Spleen (tissue), 11 donors: ENCODE data around the gene CCSER2. TPM values are rescaled to one million over a fixed set of nuclear protein-coding genes. Genes with fewer than 3 reads are reported as not detected.

ENCODE experiments used
- DNase-seq: peaks from one replicate; pipeline ENCODE4 v3.0.0-alpha.2; 2020
- H3K27ac ChIP-seq, 8 donors: fragments of 200-600 bp; sonication (generic) in 7 of 8; 1 replicate in 4 of 8; 2 replicates in 4 of 8; pipeline versions ENCODE4 v1.5.0 to v1.8.0; 2016 to 2021; ENCODE audit warnings: inconsistent platforms in 4 of 8, mild to moderate bottlenecking in 4 of 8, moderate library complexity in 1 of 8
- H3K27me3 ChIP-seq, 7 donors: fragments of 200-600 bp; sonication (generic) in 6 of 7; replicated peaks in 1 of 7; 1 replicate in 4 of 7; 2 replicates in 3 of 7; pipeline versions ENCODE4 v1.5.0 to v1.8.0; 2016 to 2021; ENCODE audit warnings: inconsistent platforms in 3 of 7, mild to moderate bottlenecking in 1 of 7
- H3K36me3 ChIP-seq, 6 donors: fragments of 200-600 bp; sonication (generic) in 5 of 6; 1 replicate in 4 of 6; 2 replicates in 2 of 6; pipeline versions ENCODE4 v1.5.0 to v1.8.0; 2016 to 2021; ENCODE audit warnings: inconsistent platforms in 2 of 6
- H3K4me1 ChIP-seq, 6 donors: fragments of 200-600 bp; sonication (generic) in 5 of 6; 1 replicate in 3 of 6; 2 replicates in 3 of 6; pipeline versions ENCODE4 v1.5.0 to v1.8.0; 2016 to 2021; ENCODE audit warnings: inconsistent platforms in 3 of 6
- H3K4me3 ChIP-seq, 8 donors: fragments of 200-600 bp; sonication (generic) in 7 of 8; 1 replicate in 4 of 8; 2 replicates in 4 of 8; pipeline versions ENCODE4 v1.5.0 to v1.8.0; 2016 to 2021; ENCODE audit warnings: inconsistent platforms in 4 of 8, mild to moderate bottlenecking in 4 of 8, moderate library complexity in 2 of 8
- H3K9me3 ChIP-seq, 8 donors: fragments of 200-600 bp; sonication (generic) in 7 of 8; 1 replicate in 4 of 8; 2 replicates in 4 of 8; pipeline versions ENCODE4 v1.5.0 to v1.8.0; 2016 to 2021; ENCODE audit warnings: inconsistent platforms in 4 of 8
- POLR2A ChIP-seq, 3 donors: fragments of 450-650 bp; IDR thresholded peaks; one replicate each; pipeline ENCODE4 v1.5.1; 2017; ENCODE audit warnings: antibody characterized with exemption in 3 of 3, mild to moderate bottlenecking in 1 of 3
- POLR2AphosphoS5 ChIP-seq, 3 donors: sonication (generic); formaldehyde crosslinking; IDR thresholded peaks; one replicate each; pipeline ENCODE4 v1.5.1; 2017; ENCODE audit warnings: antibody characterized with exemption in 3 of 3
- WGBS, 5 donors: extraction: QIAGEN DNeasy Blood & Tissue Kit in 3 of 5; methylation state at CpG; one replicate each; pipeline versions ENCODE4 v1.1.5 to v1.1.7; 2013 to 2018; 5-methylcytosine and 5-hydroxymethylcytosine counted together
- intact Hi-C: fragments of 100-400 bp; cut with DNase I; formaldehyde crosslinking; loops from one replicate; pipeline ENCODE4 v1.15.0; 2023; ENCODE audit warnings: low total_unique reads
- polyA plus RNA-seq, 3 donors: library from polyadenylated mRNA; stranded (reverse); fragments of 200-250 nt; gene quantifications; one replicate each; pipeline ENCODE4 v1.2.1, GENCODE V29; 2013
- total RNA-seq, 7 donors: library from RNA; depleted of rRNA in 3 of 7; stranded (reverse); fragments of >200 nt in 3 of 7; fragmentation: NEBNext Ultra II Directional in 4 of 7; extraction: Animal tissue kit (Norgen Biotek cat#: 25700) in 4 of 7; gene quantifications; one replicate each; pipeline versions ENCODE4 v1.1.0 to v1.2.1, GENCODE V29; 2016 to 2021
- TF ChIP-seq, protein P1 (sequence below), 11 experiments: fragments of 200-600 bp in 7 of 11; fragments of 450-650 bp in 4 of 11; sonication (generic) in 4 of 11; IDR thresholded peaks in 8 of 11; conservative IDR thresholded peaks in 3 of 11; 1 replicate in 7 of 11; 2 replicates in 4 of 11; pipeline versions ENCODE4 v1.4.0 to v1.8.0; 2016 to 2021; ENCODE audit warnings: antibody characterized with exemption in 11 of 11, inconsistent platforms in 4 of 11, mild to moderate bottlenecking in 1 of 11
- donor health status: healthy with polysubstance abuse.
- donor health status: DM: no; HTN: no; CAD: no; lungs with moderate emphysema.
- donor health status: DM: no; HTN: no; CAD: no.
- donor health status: Bipolar disorder and iron deficiency.
- donor health status: healthy.
- donor health status: DM: no; HTN: no; CAD: no.
- donor health status: DM: yes; HTN: yes; CAD: no.

Gene CCSER2
- total and polyA plus RNA-seq, 10 donors, result 5.3 to 61.4 (median 45.2) TPM

DNA sequence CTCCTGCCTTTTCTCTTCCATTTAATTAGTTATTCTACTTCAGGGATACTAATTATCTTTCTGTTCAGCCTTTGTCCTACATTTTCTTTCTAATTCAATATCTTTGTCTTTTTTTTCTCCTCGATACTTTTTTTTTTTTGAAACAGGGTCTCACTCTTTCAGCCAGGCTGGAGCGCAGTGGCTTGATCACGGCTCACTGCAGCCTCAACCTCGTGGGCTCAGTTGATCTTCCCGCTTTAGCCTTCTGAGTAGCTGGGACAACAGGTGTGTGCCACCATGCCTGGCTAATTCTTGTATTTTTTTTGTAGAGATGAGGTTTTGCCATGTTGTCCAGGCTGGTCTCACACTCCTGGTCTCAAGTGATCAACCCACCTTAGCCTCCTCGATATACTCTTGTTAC is 38.9 kb downstream of the CCSER2 start:
- Histone ChIP-seq H3K36me3 (peaks cover 0 to 15% (median 10%) of the 10 kb centered on the region in 6 donors), H3K9me3 (no peaks in the 10 kb centered on the region), H3K27me3 (no peaks in the 10 kb centered on the region), H3K4me3 (no peak overlapping the region), H3K27ac (no peak overlapping the region), H3K4me1 (peaks cover 0 to 32% (median 6%) of the 10 kb centered on the region in 6 donors)
- TF ChIP-seq, protein P1, sequence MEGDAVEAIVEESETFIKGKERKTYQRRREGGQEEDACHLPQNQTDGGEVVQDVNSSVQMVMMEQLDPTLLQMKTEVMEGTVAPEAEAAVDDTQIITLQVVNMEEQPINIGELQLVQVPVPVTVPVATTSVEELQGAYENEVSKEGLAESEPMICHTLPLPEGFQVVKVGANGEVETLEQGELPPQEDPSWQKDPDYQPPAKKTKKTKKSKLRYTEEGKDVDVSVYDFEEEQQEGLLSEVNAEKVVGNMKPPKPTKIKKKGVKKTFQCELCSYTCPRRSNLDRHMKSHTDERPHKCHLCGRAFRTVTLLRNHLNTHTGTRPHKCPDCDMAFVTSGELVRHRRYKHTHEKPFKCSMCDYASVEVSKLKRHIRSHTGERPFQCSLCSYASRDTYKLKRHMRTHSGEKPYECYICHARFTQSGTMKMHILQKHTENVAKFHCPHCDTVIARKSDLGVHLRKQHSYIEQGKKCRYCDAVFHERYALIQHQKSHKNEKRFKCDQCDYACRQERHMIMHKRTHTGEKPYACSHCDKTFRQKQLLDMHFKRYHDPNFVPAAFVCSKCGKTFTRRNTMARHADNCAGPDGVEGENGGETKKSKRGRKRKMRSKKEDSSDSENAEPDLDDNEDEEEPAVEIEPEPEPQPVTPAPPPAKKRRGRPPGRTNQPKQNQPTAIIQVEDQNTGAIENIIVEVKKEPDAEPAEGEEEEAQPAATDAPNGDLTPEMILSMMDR (IDR thresholded peaks at IDR 0.05 in 8 of 11, conservative IDR thresholded peaks at IDR 0.05 in 3 of 11), result no peak
- no peak for DNase-seq
- intact Hi-C loops, result no loop called here
- WGBS, 5 donors, result 93 to 95% (median 94%) methylated on average over 6 of the region's 6 CpGs

DNA sequence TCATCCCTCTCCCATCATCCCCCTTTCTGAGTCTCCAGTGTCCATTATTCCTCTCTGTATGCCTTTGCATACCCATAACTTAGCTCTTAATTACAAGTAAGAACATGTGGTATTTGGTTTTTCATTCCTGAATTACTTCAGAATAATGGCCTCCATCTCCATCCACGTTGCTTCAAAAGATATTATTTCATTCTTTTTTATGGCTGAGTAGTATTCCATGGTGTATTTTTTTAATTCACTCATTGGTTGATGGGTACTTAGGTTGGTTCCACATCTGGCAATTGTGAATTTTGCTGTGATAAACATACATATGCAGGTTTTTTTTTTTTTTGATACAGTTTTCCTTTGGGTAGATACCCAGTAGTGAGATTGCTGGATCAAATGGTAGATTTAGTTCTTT is 40.4 kb downstream of the CCSER2 start:
- no peak overlapping the region for H3K4me3 ChIP-seq
- H3K27me3 ChIP-seq, result no peaks in the 10 kb centered on the region
- H3K4me1 ChIP-seq, result peaks cover 0 to 18% (median under 1%) of the 10 kb centered on the region in 6 donors
- WGBS, 5 donors, result 84 to 98% (median 92%) methylated on average over 1 of the region's 1 CpG
- no peaks in the 10 kb centered on the region for H3K9me3 ChIP-seq
- intact Hi-C loops, result no loop called here
- H3K27ac ChIP-seq, result no peak overlapping the region
- H3K36me3 ChIP-seq, result peaks cover 0 to 31% (median 14%) of the 10 kb centered on the region in 6 donors
- TF ChIP-seq POLR2A (IDR thresholded peaks at IDR 0.05) (no peak), POLR2AphosphoS5 (IDR thresholded peaks at IDR 0.05) (no peak)
- TF ChIP-seq, protein P1 (IDR thresholded peaks at IDR 0.05 in 8 of 11, conservative IDR thresholded peaks at IDR 0.05 in 3 of 11), result no peak
- DNase-seq, result no peak

DNA sequence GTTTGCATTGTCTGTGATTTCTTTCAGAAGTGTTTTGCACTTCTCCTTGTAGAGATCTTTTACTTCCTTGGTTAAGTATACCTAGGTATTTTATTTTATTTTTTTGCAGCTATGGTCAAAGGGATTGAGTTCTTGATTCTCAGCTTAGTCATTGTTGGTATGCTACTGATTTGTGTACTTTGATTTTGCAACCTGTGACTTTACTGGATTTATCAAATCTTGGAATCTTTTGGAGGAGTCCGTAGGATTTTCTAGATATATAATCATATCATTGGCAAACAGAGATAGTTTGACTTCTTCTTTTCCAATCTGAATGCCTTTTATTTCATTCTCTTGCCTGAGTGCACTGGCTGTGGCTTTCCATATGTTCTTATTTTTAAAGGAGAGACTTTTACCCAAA is 41.9 kb downstream of the CCSER2 start:
- peaks cover 0 to 39% (median 18%) of the 10 kb centered on the region in 6 donors for H3K36me3 ChIP-seq
- intact Hi-C loops, result no loop called here
- no peak overlapping the region for H3K4me3 ChIP-seq
- no peaks in the 10 kb centered on the region for H3K27me3 ChIP-seq
- TF ChIP-seq, protein P1 (IDR thresholded peaks at IDR 0.05 in 8 of 11, conservative IDR thresholded peaks at IDR 0.05 in 3 of 11), result no peak
- no peak for TF ChIP-seq POLR2AphosphoS5 (IDR thresholded peaks at IDR 0.05)
- no peak for TF ChIP-seq POLR2A (IDR thresholded peaks at IDR 0.05)
- DNase-seq, result no peak
- 91 to 100% (median 95%) methylated on average over 1 of the region's 1 CpG for whole genome bisulfite sequencing, 5 donors
- H3K9me3 ChIP-seq, result no peaks in the 10 kb centered on the region
- H3K4me1 ChIP-seq, result peaks cover 0 to 14% (median 0%) of the 10 kb centered on the region in 6 donors
- H3K27ac ChIP-seq, result no peak overlapping the region

DNA sequence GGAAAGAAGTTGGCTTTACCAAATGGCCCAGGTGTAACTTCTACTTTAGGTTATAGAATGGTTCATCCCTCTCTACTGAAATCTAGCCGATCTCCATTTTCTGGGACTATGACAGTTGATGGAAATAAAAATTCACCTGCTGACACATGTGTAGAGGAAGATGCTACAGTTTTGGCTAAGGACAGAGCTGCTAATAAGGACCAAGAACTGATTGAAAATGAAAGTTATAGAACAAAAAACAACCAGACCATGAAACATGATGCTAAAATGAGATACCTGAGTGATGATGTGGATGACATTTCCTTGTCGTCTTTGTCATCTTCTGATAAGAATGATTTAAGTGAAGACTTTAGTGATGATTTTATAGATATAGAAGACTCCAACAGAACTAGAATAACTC is 43.6 kb downstream of the CCSER2 start:
- peaks cover 0 to 8% (median 0%) of the 10 kb centered on the region in 6 donors for H3K4me1 ChIP-seq
- no peaks in the 10 kb centered on the region for H3K9me3 ChIP-seq
- H3K36me3 ChIP-seq, result peaks cover 0 to 43% (median 18%) of the 10 kb centered on the region in 6 donors
- intact Hi-C loops, result no loop called here
- TF ChIP-seq, protein P1 (IDR thresholded peaks at IDR 0.05 in 8 of 11, conservative IDR thresholded peaks at IDR 0.05 in 3 of 11), result no peak
- TF ChIP-seq POLR2A (IDR thresholded peaks at IDR 0.05) (no peak), POLR2AphosphoS5 (IDR thresholded peaks at IDR 0.05) (no peak)
- H3K27ac ChIP-seq, result no peak overlapping the region
- no peak overlapping the region for H3K4me3 ChIP-seq
- WGBS, 5 donors, result 75 to 89% (median 78%) methylated on average over 2 of the region's 2 CpGs
- no peak for DNase-seq
- no peaks in the 10 kb centered on the region for H3K27me3 ChIP-seq
